NOMO-1 treated with dmso at 0.1 percent for 144 hours (cell line): Measurements from ENCODE around the gene UBALD1.

ENCODE experiments used
- DNase-seq: peaks from one replicate; lab custom pipeline; 2025; ENCODE audit not compliant: unreplicated experiment; lab: John Stamatoyannopoulos, UW

The UBALD1 gene

GRCh38 chr16:4646773-4647643 lies 32.3 kb upstream of the UBALD1 start:
- no peak for DNase-seq

GRCh38 chr16:4641895-4642294 lies 27.2 kb upstream of the UBALD1 start:
- DNase-seq: no peak

- DNase-seq: no peak
These were observed 26.6 kb upstream of the UBALD1 start for GRCh38 chr16:4641306-4641687.

GRCh38 chr16:4640572-4641305 lies 26.1 kb upstream of the UBALD1 start:
- no peak for DNase-seq

GRCh38 chr16:4639899-4640509 lies 25.3 kb upstream of the UBALD1 start:
- DNase-seq: no peak

GRCh38 chr16:4637501-4638166 lies 22.9 kb upstream of the UBALD1 start:
- DNase-seq: no peak

- no peak for DNase-seq
These were observed 21.5 kb upstream of the UBALD1 start for GRCh38 chr16:4636196-4636595.

GRCh38 chr16:4634768-4635167 lies 20.1 kb upstream of the UBALD1 start:
- no peak for DNase-seq

GRCh38 chr16:4633910-4634635 lies 19.4 kb upstream of the UBALD1 start:
- DNase-seq: no peak

GRCh38 chr16:4631444-4631843 lies 16.8 kb upstream of the UBALD1 start:
- DNase-seq: no peak

GRCh38 chr16:4628283-4628682 lies 13.6 kb upstream of the UBALD1 start:
- DNase-seq: no peak

GRCh38 chr16:4626396-4626795 lies 11.7 kb upstream of the UBALD1 start:
- no peak for DNase-seq

- peak; percentile 52 for DNase-seq
These were observed 11.0 kb upstream of the UBALD1 start for GRCh38 chr16:4625560-4626159.

- DNase-seq: peak; percentile 52
These were observed 10.3 kb upstream of the UBALD1 start for GRCh38 chr16:4624827-4625559.

- peak; percentile 95 for DNase-seq
These were observed 9.5 kb upstream of the UBALD1 start, which contains the start of gene MGRN1 for GRCh38 chr16:4624015-4624826. Gene MGRN1 (plus strand): TSS chr16:4624826. CDS start chr16:4624961, 135 bp downstream.

- peak; percentile 9 for DNase-seq
These were observed 8.9 kb upstream of the UBALD1 start for GRCh38 chr16:4623593-4623992.

GRCh38 chr16:4618645-4619418 lies 4.1 kb upstream of the UBALD1 start:
- DNase-seq: no peak

GRCh38 chr16:4617880-4618279 lies 3.2 kb upstream of the UBALD1 start:
- DNase-seq: no peak
